Endometrial microvascular endothelial cells (primary cell): ENCODE measurements around the gene PCK2. TPM values are rescaled to one million over a fixed set of nuclear protein-coding genes. Genes with fewer than 3 reads are reported as not detected.
"Not testable (repeated sequence)": the region's sequence is repeated elsewhere in the genome, so short reads cannot be mapped to it uniquely, and the experiment has no call there.

ENCODE experiments used
- in situ Hi-C: cut with HindIII; loops from 2 replicates; pipeline ENCODE4 v1.10.0; 2017; ENCODE audit warnings: low sequenced_read_pairs, low pct_unique_long_range_greater_than_20kb; ENCODE audit errors: inconsistent ontology term
- total RNA-seq: library from RNA; depleted of rRNA; stranded (reverse); fragments of >200 nt; gene quantifications from one replicate; pipeline ENCODE4 v1.2.3, GENCODE V29; 2015; ENCODE audit errors: inconsistent ontology term

PCK2 gene
- total RNA-seq, 1 donor from 2014 or later: 15.8 TPM

- in situ Hi-C loops: no loop called here
Observed at GRCh38 chr14:24089890-24090289, 4.2 kb upstream of the PCK2 start.

GRCh38 chr14:24092110-24092504 lies 2.0 kb upstream of the PCK2 start:
- in situ Hi-C loops: no loop called here

- in situ Hi-C loops: no loop called here
Observed at GRCh38 chr14:24092505-24093206, 1.5 kb upstream of the PCK2 start.

- in situ Hi-C loops: no loop called here
Observed at GRCh38 chr14:24093207-24093900, 757 bp upstream of the PCK2 start.

- in situ Hi-C loops: no loop called here
Observed at GRCh38 chr14:24094841-24095270, 745 bp downstream of the PCK2 start.

GRCh38 chr14:24095271-24096068 lies 1.4 kb downstream of the PCK2 start:
- in situ Hi-C loops: no loop called here

GRCh38 chr14:24096545-24097181 lies 2.6 kb downstream of the PCK2 start:
- in situ Hi-C loops: no loop called here

GRCh38 chr14:24098229-24098926 lies 4.3 kb downstream of the PCK2 start:
- in situ Hi-C loops: no loop called here

- in situ Hi-C loops: no loop called here
Observed at GRCh38 chr14:24098927-24099813, 5.1 kb downstream of the PCK2 start.

GRCh38 chr14:24100197-24100981 lies 6.3 kb downstream of the PCK2 start:
- in situ Hi-C loops: no loop called here

- in situ Hi-C loops: no loop called here
Observed at GRCh38 chr14:24100982-24101494, 6.9 kb downstream of the PCK2 start.

- in situ Hi-C loops: no loop called here
Observed at GRCh38 chr14:24102357-24103048, 8.4 kb downstream of the PCK2 start.

GRCh38 chr14:24103451-24103850 lies 9.3 kb downstream of the PCK2 start:
- in situ Hi-C loops: no loop called here

- in situ Hi-C loops: not testable (repeated sequence)
Observed at GRCh38 chr14:24105609-24106239, 11.6 kb downstream of the PCK2 start.

- in situ Hi-C loops: no loop called here
Observed at GRCh38 chr14:24106672-24107271, 12.7 kb downstream of the PCK2 start.
